Measurements from ENCODE around the gene PNPLA5.

- no peak for TF ChIP-seq MAZ (IDR thresholded peaks at IDR 0.05; ENCODE audit: borderline replicate concordance, low read depth, low read length)
- no peak for TF ChIP-seq MAZ (CRISPR knock-in tag; IDR thresholded peaks at IDR 0.05; ENCODE audit: low read depth)
- TF ChIP-seq ZSCAN5A (CRISPR knock-in tag; IDR thresholded peaks at IDR 0.05; ENCODE audit: borderline replicate concordance): no peak
- no peak for TF ChIP-seq NFE2L1 (CRISPR knock-in tag; IDR thresholded peaks at IDR 0.05; ENCODE audit: borderline replicate concordance)
- TF ChIP-seq ZKSCAN1 (IDR thresholded peaks at IDR 0.05; ENCODE audit: low read length): no peak
- TF ChIP-seq PBX3 (CRISPR knock-in tag; IDR thresholded peaks at IDR 0.05; ENCODE audit: borderline replicate concordance): no peak
- no peak for TF ChIP-seq ZNF747 (CRISPR knock-in tag; IDR thresholded peaks at IDR 0.05; ENCODE audit: borderline replicate concordance)
- no peak for TF ChIP-seq ATF3 (CRISPR knock-in tag; IDR thresholded peaks at IDR 0.05)
- TF ChIP-seq CTCF (CRISPR knock-in tag; IDR thresholded peaks at IDR 0.05): no peak
- no peak for TF ChIP-seq POLR2A (IDR thresholded peaks at IDR 0.05; ENCODE audit: insufficient read depth in 1 of 2, low read depth in 2 of 2, low read length in 2 of 2)
- TF ChIP-seq SNAPC5 (CRISPR knock-in tag; IDR thresholded peaks at IDR 0.05; ENCODE audit: borderline replicate concordance): no peak
- no peak for TF ChIP-seq ZFX (CRISPR knock-in tag; IDR thresholded peaks at IDR 0.05; ENCODE audit: low read depth)
- no peak for TF ChIP-seq ZBTB26 (CRISPR knock-in tag; IDR thresholded peaks at IDR 0.05; ENCODE audit: borderline replicate concordance)
- no peak for TF ChIP-seq RNF219 (CRISPR knock-in tag; IDR thresholded peaks at IDR 0.05)
Measured at GRCh38 chr22:43901976-43902643, 10.3 kb upstream of the PNPLA5 start.

All from HepG2 (cell line).